VCaP (cell line): Measurements from ENCODE around the gene F13A1.

ENCODE experiments used
- H3K27ac ChIP-seq: fragments of 450-650 bp; 2 replicates; pipeline ENCODE4 v1.5.1; 2017
- CTCF ChIP-seq: fragments of 450-650 bp; conservative IDR thresholded peaks from 2 replicates; pipeline ENCODE4 v1.5.1; 2017; ENCODE audit warnings: mild to moderate bottlenecking, moderate library complexity

Gene F13A1

GRCh38 chr6:6176127-6176526 lies 144.3 kb downstream of the F13A1 start:
- H3K27ac ChIP-seq = no peak overlapping the region
- no peak for TF ChIP-seq CTCF

GRCh38 chr6:6169141-6169540 lies 151.3 kb downstream of the F13A1 start:
- H3K27ac ChIP-seq = no peak overlapping the region
- no peak for TF ChIP-seq CTCF

GRCh38 chr6:6166064-6166463 lies 154.4 kb downstream of the F13A1 start:
- TF ChIP-seq CTCF = no peak
- no peak overlapping the region for H3K27ac ChIP-seq

GRCh38 chr6:6164367-6164766 lies 156.1 kb downstream of the F13A1 start:
- no peak for TF ChIP-seq CTCF
- no peak overlapping the region for H3K27ac ChIP-seq

- TF ChIP-seq CTCF = no peak
These were observed 166.1 kb downstream of the F13A1 start for GRCh38 chr6:6154335-6154734.

GRCh38 chr6:6152060-6152459 lies 168.4 kb downstream of the F13A1 start:
- TF ChIP-seq CTCF = no peak
- no peak overlapping the region for H3K27ac ChIP-seq

More at GRCh38 chr6:6154335-6154734, 166.1 kb downstream of the F13A1 start:
- H3K27ac ChIP-seq = no peak overlapping the region

- no peak for TF ChIP-seq CTCF
- no peak overlapping the region for H3K27ac ChIP-seq
These were observed 172.2 kb downstream of the F13A1 start for GRCh38 chr6:6148192-6148815.
